CD14-positive monocyte (primary cell): ENCODE results near the gene ZNF579. TPM values are rescaled to one million over a fixed set of nuclear protein-coding genes. Genes with fewer than 3 reads are reported as not detected.
A peak's percentile ranks its signal among the peaks of the same experiment; 100 is the strongest.

ENCODE experiments used
- DNase-seq, 3 donors: peaks; one replicate each; pipeline ENCODE4 v3.0.0-alpha.2; 2011 to 2022
- H2AFZ ChIP-seq: 2 replicates; pipeline ENCODE4 v1.6.0; 2012; ENCODE audit warnings: mild to moderate bottlenecking, low read depth, low read length, inconsistent platforms; ENCODE audit not compliant: insufficient read depth, poor library complexity, severe bottlenecking
- H3K27ac ChIP-seq, 2 donors: 1 replicate in 1 of 2; 2 replicates in 1 of 2; pipeline ENCODE4 v1.5.1; 2012 to 2013; ENCODE audit warnings: low read length in 2 of 2, control low read depth in 1 of 2, inconsistent platforms in 1 of 2, low read depth in 1 of 2, mild to moderate bottlenecking in 1 of 2
- H3K27me3 ChIP-seq, 2 donors: one replicate each; pipeline versions ENCODE4 v1.6.0 to v1.6.1; 2011 to 2013; ENCODE audit warnings: low read length in 2 of 2; ENCODE audit not compliant: control insufficient read depth in 2 of 2, insufficient read depth in 2 of 2
- H3K36me3 ChIP-seq, 2 donors: replicated peaks in 1 of 2; 1 replicate in 1 of 2; 2 replicates in 1 of 2; pipeline versions ENCODE4 v1.5.1 to v1.6.1; 2012 to 2013; ENCODE audit warnings: low read length in 2 of 2, control low read depth in 1 of 2, inconsistent platforms in 1 of 2, mild to moderate bottlenecking in 1 of 2; ENCODE audit not compliant: insufficient read depth in 2 of 2, control insufficient read depth in 1 of 2
- H3K4me1 ChIP-seq, 2 donors: 1 replicate in 1 of 2; 2 replicates in 1 of 2; pipeline versions ENCODE4 v1.5.1 to v1.6.1; 2012 to 2013; ENCODE audit warnings: low read length in 2 of 2, control low read depth in 1 of 2, inconsistent platforms in 1 of 2, mild to moderate bottlenecking in 1 of 2, moderate library complexity in 1 of 2; ENCODE audit not compliant: insufficient read depth in 2 of 2, control insufficient read depth in 1 of 2
- H3K4me2 ChIP-seq: replicated peaks from 2 replicates; pipeline ENCODE3; 2012; ENCODE audit warnings: low read length, moderate library complexity, mild to moderate bottlenecking; ENCODE audit not compliant: poor library complexity, severe bottlenecking; ENCODE audit errors: extremely low read depth
- H3K4me3 ChIP-seq, 3 experiments: fragments of 200-600 bp in 1 of 3; sonication (generic) in 1 of 3; replicated peaks in 1 of 3; 1 replicate in 2 of 3; 2 replicates in 1 of 3; pipeline ENCODE4 v1.5.1; 2011 to 2013; ENCODE audit warnings: low read length in 3 of 3, mild to moderate bottlenecking in 3 of 3, control low read depth in 2 of 3, low read depth in 2 of 3, inconsistent platforms in 1 of 3, moderate library complexity in 1 of 3
- H3K79me2 ChIP-seq: 2 replicates; pipeline ENCODE4 v1.6.0; 2012; ENCODE audit warnings: mild to moderate bottlenecking, control low read depth, inconsistent platforms, low read length, moderate library complexity; ENCODE audit not compliant: insufficient read depth
- H3K9ac ChIP-seq: 2 replicates; pipeline ENCODE4 v1.6.0; 2017; ENCODE audit warnings: low read length, mild to moderate bottlenecking; ENCODE audit not compliant: insufficient read depth, poor library complexity, severe bottlenecking
- H3K9me3 ChIP-seq, 2 donors: replicated peaks in 1 of 2; 1 replicate in 1 of 2; 2 replicates in 1 of 2; pipeline versions ENCODE4 v1.5.1 to v1.6.1; 2012 to 2013; ENCODE audit warnings: low read length in 2 of 2, control low read depth in 1 of 2; ENCODE audit not compliant: control insufficient read depth in 1 of 2, insufficient read depth in 1 of 2
- H4K20me1 ChIP-seq: 2 replicates; pipeline ENCODE4 v1.6.0; 2012; ENCODE audit warnings: mild to moderate bottlenecking, low read length, control low read depth, moderate library complexity; ENCODE audit not compliant: insufficient read depth
- H3K27ac Mint-ChIP-seq, 7 donors: one replicate each; pipeline ENCODE4 v1.8.0; 2020; ENCODE audit warnings: mild to moderate bottlenecking in 7 of 7, mixed read lengths in 7 of 7, moderate library complexity in 6 of 7, inconsistent platforms in 2 of 7
- H3K27me3 Mint-ChIP-seq, 3 donors: one replicate each; pipeline ENCODE4 v1.8.0; 2021 to 2022; ENCODE audit warnings: low read depth in 3 of 3, mild to moderate bottlenecking in 3 of 3, mixed read lengths in 3 of 3, moderate library complexity in 3 of 3, inconsistent platforms in 1 of 3
- H3K36me3 Mint-ChIP-seq, 2 donors: one replicate each; pipeline ENCODE4 v1.8.0; 2020; ENCODE audit warnings: mixed read lengths in 2 of 2, inconsistent platforms in 1 of 2, mild to moderate bottlenecking in 1 of 2
- H3K4me1 Mint-ChIP-seq: one replicate; pipeline ENCODE4 v1.8.0; 2020; ENCODE audit warnings: mild to moderate bottlenecking, mixed read lengths
- H3K4me3 Mint-ChIP-seq, 2 donors: one replicate each; pipeline ENCODE4 v1.8.0; 2020; ENCODE audit warnings: mild to moderate bottlenecking in 2 of 2, mixed read lengths in 2 of 2, moderate library complexity in 1 of 2
- H3K9me3 Mint-ChIP-seq, 7 donors: one replicate each; pipeline ENCODE4 v1.8.0; 2020 to 2022; ENCODE audit warnings: mixed read lengths in 7 of 7, mild to moderate bottlenecking in 6 of 7, moderate library complexity in 6 of 7, inconsistent platforms in 2 of 7
- WGBS: methylation state at CpG from one replicate; pipeline ENCODE4 v1.1.5; 2013; ENCODE audit warnings: missing lambda C conversion rate; ENCODE audit not compliant: insufficient coverage; 5-methylcytosine and 5-hydroxymethylcytosine counted together
- intact Hi-C, 2 donors: fragments of 100-400 bp; cut with micrococcal nuclease; formaldehyde crosslinking; loops; one replicate each; pipeline versions ENCODE4 v1.15.0 to v1.15.1; 2023
- polyA plus RNA-seq, 3 donors: library from polyadenylated mRNA; depleted of rRNA in 1 of 3; unstranded in 2 of 3; stranded (reverse) in 1 of 3; fragments of 300-500 nt in 2 of 3; fragments of >200 nt in 1 of 3; fragmentation: Illumina TruSeq in 2 of 3; gene quantifications; 1 replicate in 2 of 3; 2 replicates in 1 of 3; pipeline ENCODE4 v1.2.3, GENCODE V29; 2012 to 2021
- TF ChIP-seq, protein P1 (sequence below): fragments of 200-600 bp; IDR thresholded peaks from one replicate; pipeline ENCODE4 v1.8.0; 2022; ENCODE audit warnings: antibody characterized with exemption, mild to moderate bottlenecking

ZNF579 gene
- polyA plus RNA-seq, 3 donors, result 0.05 to 1.8 TPM; not detected in 1

DNA sequence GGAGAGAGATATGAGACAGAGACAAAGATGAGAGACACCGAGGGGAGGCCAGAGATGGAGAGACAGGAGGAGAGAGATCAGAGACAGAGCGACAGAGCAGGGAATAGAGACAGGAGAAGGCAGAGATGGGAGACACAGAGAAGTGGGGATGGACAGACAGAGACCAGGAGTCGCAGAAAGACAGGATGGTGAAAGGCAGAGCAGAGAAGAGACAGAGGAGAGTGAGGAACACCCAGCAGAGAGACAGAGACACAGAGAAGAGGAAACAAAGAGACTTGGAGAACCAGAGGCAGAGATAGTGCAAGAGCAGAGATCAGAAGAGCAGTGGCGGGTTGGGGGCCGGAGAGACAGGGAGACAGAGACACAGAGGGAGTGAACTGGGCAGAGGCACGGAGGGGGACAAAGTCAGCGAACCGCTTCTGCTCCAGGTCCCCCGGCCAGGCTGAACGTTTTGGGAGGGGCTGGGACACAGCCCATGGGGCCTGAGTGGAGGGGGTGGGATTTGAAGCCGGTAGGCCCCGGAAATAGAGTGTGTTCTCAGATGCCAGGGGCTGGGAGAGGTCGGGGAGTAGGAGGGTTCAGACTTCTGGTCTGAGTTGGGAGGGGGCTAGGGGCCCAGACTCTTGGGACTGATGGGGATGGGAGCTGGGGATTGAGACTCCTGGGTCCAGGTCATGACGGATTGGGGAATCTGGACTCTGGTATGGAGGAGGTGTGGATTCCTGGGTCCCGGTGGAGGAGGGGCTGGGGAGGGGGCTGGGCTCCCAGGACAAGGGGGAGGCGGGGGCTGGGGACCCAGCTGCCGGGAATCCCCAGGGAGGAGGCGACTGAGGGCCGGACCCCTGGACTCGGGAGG, 654 bp downstream of the ZNF579 start:
- peak overlapping the region; percentile 82 to 88 for H3K4me3 Mint-ChIP-seq
- no peaks in the 10 kb centered on the region for H3K9me3 ChIP-seq
- H3K4me2 ChIP-seq, result peak overlapping the region; percentile 77
- no peaks in the 10 kb centered on the region for H3K79me2 ChIP-seq
- H3K36me3 ChIP-seq, result peaks cover 0 to 2% of the 10 kb centered on the region in 2 donors
- H2AFZ ChIP-seq, result peak overlapping the region; percentile 96
- TF ChIP-seq, protein P1, sequence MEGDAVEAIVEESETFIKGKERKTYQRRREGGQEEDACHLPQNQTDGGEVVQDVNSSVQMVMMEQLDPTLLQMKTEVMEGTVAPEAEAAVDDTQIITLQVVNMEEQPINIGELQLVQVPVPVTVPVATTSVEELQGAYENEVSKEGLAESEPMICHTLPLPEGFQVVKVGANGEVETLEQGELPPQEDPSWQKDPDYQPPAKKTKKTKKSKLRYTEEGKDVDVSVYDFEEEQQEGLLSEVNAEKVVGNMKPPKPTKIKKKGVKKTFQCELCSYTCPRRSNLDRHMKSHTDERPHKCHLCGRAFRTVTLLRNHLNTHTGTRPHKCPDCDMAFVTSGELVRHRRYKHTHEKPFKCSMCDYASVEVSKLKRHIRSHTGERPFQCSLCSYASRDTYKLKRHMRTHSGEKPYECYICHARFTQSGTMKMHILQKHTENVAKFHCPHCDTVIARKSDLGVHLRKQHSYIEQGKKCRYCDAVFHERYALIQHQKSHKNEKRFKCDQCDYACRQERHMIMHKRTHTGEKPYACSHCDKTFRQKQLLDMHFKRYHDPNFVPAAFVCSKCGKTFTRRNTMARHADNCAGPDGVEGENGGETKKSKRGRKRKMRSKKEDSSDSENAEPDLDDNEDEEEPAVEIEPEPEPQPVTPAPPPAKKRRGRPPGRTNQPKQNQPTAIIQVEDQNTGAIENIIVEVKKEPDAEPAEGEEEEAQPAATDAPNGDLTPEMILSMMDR, result no peak
- 16% methylated on average over 19 of the region's 20 CpGs for WGBS
- H3K9me3 Mint-ChIP-seq, result peaks cover 0 to 4% (median 0%) of the 10 kb centered on the region in 7 donors
- intact Hi-C loops, result loop anchor here in 1 of 2 donors (5.0 kb wide), 1 partner anchor 52 kb away; no protein-coding TSS in a partner anchor
- DNase-seq, result no peak
- peak overlapping the region in 1 of 2 donors; percentile 66 for H3K27ac ChIP-seq
- peak overlapping the region; percentile 75 for H3K9ac ChIP-seq
- H3K27ac Mint-ChIP-seq, result peak overlapping the region; percentile 16 to 68 (median 61)
- H4K20me1 ChIP-seq, result no peaks in the 10 kb centered on the region
- H3K27me3 Mint-ChIP-seq, result peaks cover 6 to 9% (median 9%) of the 10 kb centered on the region in 3 donors
- peaks cover 0 to 7% of the 10 kb centered on the region in 2 donors for H3K27me3 ChIP-seq
- peaks cover 17 to 23% of the 10 kb centered on the region in 2 donors for H3K4me1 ChIP-seq
- H3K4me3 ChIP-seq, result peak overlapping the region; percentile 71 to 84 (median 79)
- H3K36me3 Mint-ChIP-seq, result peaks cover 0 to 10% of the 10 kb centered on the region in 2 donors
- H3K4me1 Mint-ChIP-seq, result peaks cover 20% of the 10 kb centered on the region

DNA sequence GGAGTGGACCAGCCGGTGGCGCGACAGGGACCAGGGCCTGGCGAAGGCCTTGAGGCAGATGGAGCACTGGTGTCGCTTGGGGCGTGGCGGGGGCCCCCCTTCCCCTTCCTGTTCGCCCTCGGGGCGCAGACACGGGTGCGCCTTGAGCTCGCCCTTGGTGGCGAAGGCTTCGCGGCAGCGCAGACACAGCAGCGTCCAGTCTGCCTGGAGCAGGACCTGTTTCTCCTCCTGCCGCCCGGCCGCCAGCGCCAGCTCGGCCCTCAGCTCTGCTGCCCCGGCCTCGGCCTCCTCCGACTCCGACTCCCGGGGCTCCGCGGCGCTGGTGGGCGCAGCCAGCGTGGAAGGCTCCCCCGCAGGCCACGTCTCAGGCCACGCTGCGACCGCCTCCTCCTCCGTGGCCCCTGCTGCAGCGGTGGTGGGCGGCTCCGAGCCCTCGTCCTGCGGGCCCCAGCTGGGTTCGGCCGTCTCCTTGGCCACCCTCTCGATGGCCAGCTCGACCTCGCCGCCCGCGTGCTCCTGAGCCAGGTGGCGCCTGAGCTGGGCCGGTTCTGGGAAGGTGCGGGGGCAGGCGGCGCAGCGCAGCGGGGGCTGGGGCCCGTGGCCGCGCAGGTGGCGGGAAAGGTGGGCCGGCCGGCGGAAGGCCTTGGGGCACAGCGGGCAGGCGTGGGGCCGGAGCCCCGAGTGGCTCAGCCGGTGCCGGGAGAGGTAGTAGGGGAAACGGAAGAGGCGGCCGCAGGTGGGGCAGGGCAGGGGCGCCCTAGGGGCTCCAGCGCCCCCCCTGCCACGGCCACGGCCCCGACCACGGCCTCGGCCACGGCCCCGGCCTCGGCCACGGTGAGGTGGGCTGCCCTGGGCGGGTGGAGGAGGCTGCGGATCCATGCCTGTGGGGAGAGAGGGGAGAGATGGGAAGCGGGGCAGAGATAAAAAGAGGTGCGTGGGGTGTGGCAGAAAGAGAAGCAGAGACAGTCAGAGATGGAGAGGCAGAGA, 1.6 kb downstream of the ZNF579 start:
- TF ChIP-seq, protein P1, result no peak
- DNase-seq, result no peak
- Mint-ChIP-seq H3K36me3 (peaks cover 0 to 10% of the 10 kb centered on the region in 2 donors), H3K4me3 (peak overlapping the region; percentile 82 to 88), H3K9me3 (peaks cover 0 to 4% (median 0%) of the 10 kb centered on the region in 7 donors), H3K4me1 (peaks cover 20% of the 10 kb centered on the region), H3K27ac (peak overlapping the region in 3 of 7 donors; percentile 58 to 64 (median 61)), H3K27me3 (peaks cover 0 to 2% (median 0%) of the 10 kb centered on the region in 3 donors)
- Histone ChIP-seq H2AFZ (no peak overlapping the region), H3K4me3 (peak overlapping the region in 1 of 3 experiments; percentile 79), H3K27me3 (no peaks in the 10 kb centered on the region), H4K20me1 (no peaks in the 10 kb centered on the region), H3K79me2 (no peaks in the 10 kb centered on the region), H3K9me3 (no peaks in the 10 kb centered on the region), H3K36me3 (peaks cover 0 to 2% of the 10 kb centered on the region in 2 donors), H3K4me2 (peak overlapping the region; percentile 77), H3K27ac (peak overlapping the region in 1 of 2 donors; percentile 66), H3K9ac (peak overlapping the region; percentile 75), H3K4me1 (peaks cover 17 to 23% of the 10 kb centered on the region in 2 donors)
- intact Hi-C loops, result no loop called here
- 96% methylated on average over 90 of the region's 90 CpGs for WGBS
